Suprapubic skin (tissue), 4 donors: ENCODE results near the gene C12orf54.

Experiments
- POLR2A ChIP-seq, 2 donors: fragments of 450-650 bp; IDR thresholded peaks; one replicate each; pipeline ENCODE4 v1.6.1; 2017; ENCODE audit warnings: antibody characterized with exemption in 2 of 2, mild to moderate bottlenecking in 2 of 2, moderate library complexity in 2 of 2
- POLR2AphosphoS5 ChIP-seq, 3 donors: sonication (generic); formaldehyde crosslinking; IDR thresholded peaks; one replicate each; pipeline ENCODE4 v1.6.1; 2017; ENCODE audit warnings: antibody characterized with exemption in 3 of 3

DNA sequence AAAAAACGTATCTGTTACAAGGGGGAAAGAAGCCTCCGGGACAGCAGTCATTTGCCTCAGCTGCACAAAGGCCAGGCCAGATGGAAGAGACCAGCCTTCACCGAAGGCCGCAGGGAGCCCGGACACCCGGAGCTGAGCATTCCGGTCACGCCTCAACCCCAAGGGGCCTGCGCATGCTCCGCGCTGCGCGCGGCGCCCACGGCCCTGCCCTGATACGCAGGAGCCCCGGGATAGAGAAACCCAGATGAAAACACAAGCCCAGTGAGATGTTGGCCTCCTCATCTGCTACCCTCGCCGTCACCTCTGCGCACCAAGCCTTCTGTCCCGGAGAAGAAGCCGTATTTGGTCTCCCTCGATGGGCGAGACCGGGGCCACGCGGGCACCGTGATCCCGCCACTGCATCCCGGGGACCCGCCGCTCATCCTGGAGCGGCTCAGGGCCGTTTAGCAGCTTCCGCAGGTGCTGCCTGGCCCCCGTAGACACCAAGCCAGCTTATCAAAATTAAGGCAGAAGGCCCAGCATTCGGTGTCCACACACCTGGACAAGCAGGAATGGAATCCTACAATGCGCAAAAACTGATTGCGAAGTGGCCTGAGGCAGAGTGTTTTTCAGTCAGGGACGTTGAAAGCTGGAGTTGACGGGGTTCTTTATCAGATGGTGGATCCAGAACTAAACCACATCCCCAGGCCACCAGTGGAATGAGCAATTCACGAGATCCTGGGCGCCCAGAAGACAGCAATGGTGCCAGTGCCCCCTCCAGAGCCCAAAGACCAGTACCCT is 45.8 kb downstream of the C12orf54 start:
- TF ChIP-seq POLR2A (IDR thresholded peaks at IDR 0.05) (no peak), POLR2AphosphoS5 (IDR thresholded peaks at IDR 0.05) (no peak)
